WERI-Rb-1 (cell line): Measurements from ENCODE around the gene CCDC33.

ENCODE experiments used
- DNase-seq: peaks from one replicate; pipeline ENCODE4 v3.0.0-alpha.2; 2020
- H3K27ac ChIP-seq: fragments of 250-450 bp; sonication (Bioruptor Pico); 2 replicates; pipeline ENCODE4 v1.5.1; 2020; ENCODE audit warnings: mild to moderate bottlenecking, moderate library complexity
- H3K27me3 ChIP-seq: fragments of 250-450 bp; sonication (Bioruptor Pico); 2 replicates; pipeline ENCODE4 v1.5.1; 2021; ENCODE audit warnings: mild to moderate bottlenecking, low read depth, moderate library complexity; ENCODE audit not compliant: insufficient read depth, severe bottlenecking
- H3K36me3 ChIP-seq: fragments of 250-450 bp; sonication (Bioruptor Pico); 2 replicates; pipeline ENCODE4 v1.5.1; 2020; ENCODE audit warnings: mild to moderate bottlenecking, moderate library complexity
- H3K4me3 ChIP-seq: 2 replicates; pipeline ENCODE4 v1.5.1; 2011; ENCODE audit warnings: low read depth, mild to moderate bottlenecking, control low read depth, low read length
- H3K9me3 ChIP-seq: fragments of 250-450 bp; sonication (Bioruptor Pico); 2 replicates; pipeline ENCODE4 v1.5.1; 2021; ENCODE audit warnings: mild to moderate bottlenecking, moderate library complexity; ENCODE audit not compliant: severe bottlenecking
- CTCF ChIP-seq: IDR thresholded peaks from 2 replicates; pipeline ENCODE4 v1.5.1; 2011; ENCODE audit warnings: low read depth, mild to moderate bottlenecking, control low read depth, inconsistent platforms, low read length

CCDC33 gene

GRCh38 chr15:74330861-74331408, 94.8 kb downstream of the CCDC33 start:
- no peak overlapping the region for H3K4me3 ChIP-seq
- H3K9me3 ChIP-seq: no peaks in the 10 kb centered on the region
- H3K27ac ChIP-seq: no peak overlapping the region
- no peaks in the 10 kb centered on the region for H3K27me3 ChIP-seq
- DNase-seq: no peak
- TF ChIP-seq CTCF: no peak
- H3K36me3 ChIP-seq: no peaks in the 10 kb centered on the region

- no peak overlapping the region for H3K27ac ChIP-seq
- DNase-seq: no peak
- TF ChIP-seq CTCF: no peak
- H3K27me3 ChIP-seq: no peaks in the 10 kb centered on the region
- no peaks in the 10 kb centered on the region for H3K9me3 ChIP-seq
- H3K4me3 ChIP-seq: no peak overlapping the region
- H3K36me3 ChIP-seq: no peaks in the 10 kb centered on the region
Observed at GRCh38 chr15:74332011-74332410, 95.9 kb downstream of the CCDC33 start.

- Histone ChIP-seq H3K36me3 (no peaks in the 10 kb centered on the region), H3K27ac (no peak overlapping the region), H3K9me3 (no peaks in the 10 kb centered on the region), H3K4me3 (no peak overlapping the region), H3K27me3 (no peaks in the 10 kb centered on the region)
- no peak for DNase-seq
- no peak for TF ChIP-seq CTCF
Observed at GRCh38 chr15:74332611-74333010, 96.5 kb downstream of the CCDC33 start.

- Histone ChIP-seq H3K27ac (no peak overlapping the region), H3K4me3 (no peak overlapping the region), H3K9me3 (no peaks in the 10 kb centered on the region), H3K36me3 (no peaks in the 10 kb centered on the region), H3K27me3 (no peaks in the 10 kb centered on the region)
- DNase-seq: no peak
- TF ChIP-seq CTCF: no peak
Observed at GRCh38 chr15:74333093-74333492, 97.0 kb downstream of the CCDC33 start.

GRCh38 chr15:74333662-74334061, 97.5 kb downstream of the CCDC33 start:
- Histone ChIP-seq H3K36me3 (no peaks in the 10 kb centered on the region), H3K27me3 (no peaks in the 10 kb centered on the region), H3K9me3 (no peaks in the 10 kb centered on the region), H3K27ac (no peak overlapping the region), H3K4me3 (no peak overlapping the region)
- no peak for DNase-seq
- TF ChIP-seq CTCF: no peak

GRCh38 chr15:74334127-74334526, 98.0 kb downstream of the CCDC33 start:
- Histone ChIP-seq H3K4me3 (no peak overlapping the region), H3K9me3 (no peaks in the 10 kb centered on the region), H3K36me3 (no peaks in the 10 kb centered on the region), H3K27ac (no peak overlapping the region), H3K27me3 (no peaks in the 10 kb centered on the region)
- TF ChIP-seq CTCF: no peak
- no peak for DNase-seq
